ENCODE measurements around the gene ARHGEF5. TPM values are rescaled to one million over a fixed set of nuclear protein-coding genes. Genes with fewer than 3 reads are reported as not detected.

Gene ARHGEF5
- total RNA-seq, 1 experiment from 2014 or later: 9.5 TPM

- TF ChIP-seq EZH2 (IDR thresholded peaks at IDR 0.05; ENCODE audit: borderline replicate concordance, low read depth, low read length, poor library complexity, severe bottlenecking) (no peak), CTCF (conservative IDR thresholded peaks at IDR 0.05; ENCODE audit: low read depth, low read length) (no peak)
- peak; percentile 25 for DNase-seq (ENCODE audit: low spot score)
- ChIA-PET POLR2A (ENCODE audit: low non-redundant PET) (no interaction called here), CTCF (no interaction called here)
- Histone ChIP-seq H3K4me3 (ENCODE audit: low read depth, low read length, poor library complexity, severe bottlenecking) (no peak overlapping the region), H3K27ac (ENCODE audit: low read depth, low read length, poor library complexity, severe bottlenecking) (no peak overlapping the region), H3K27me3 (replicated peaks; ENCODE audit: insufficient read depth, low read depth, low read length, poor library complexity) (no peaks in the 10 kb centered on the region), H3K9me3 (ENCODE audit: low read depth, low read length, poor library complexity, severe bottlenecking) (no peaks in the 10 kb centered on the region), H3K4me1 (ENCODE audit: insufficient read depth, low read length, poor library complexity, severe bottlenecking) (no peaks in the 10 kb centered on the region), H3K36me3 (ENCODE audit: insufficient read depth, low read length, poor library complexity, severe bottlenecking) (no peaks in the 10 kb centered on the region)
- no TSS peak for BruUV-seq (replicated peaks)
- intact Hi-C loops (cut with micrococcal nuclease; ENCODE audit: unreplicated experiment): no loop called here
These were observed 31.5 kb downstream of the ARHGEF5 start for GRCh38 chr7:144386741-144387140.

DNA sequence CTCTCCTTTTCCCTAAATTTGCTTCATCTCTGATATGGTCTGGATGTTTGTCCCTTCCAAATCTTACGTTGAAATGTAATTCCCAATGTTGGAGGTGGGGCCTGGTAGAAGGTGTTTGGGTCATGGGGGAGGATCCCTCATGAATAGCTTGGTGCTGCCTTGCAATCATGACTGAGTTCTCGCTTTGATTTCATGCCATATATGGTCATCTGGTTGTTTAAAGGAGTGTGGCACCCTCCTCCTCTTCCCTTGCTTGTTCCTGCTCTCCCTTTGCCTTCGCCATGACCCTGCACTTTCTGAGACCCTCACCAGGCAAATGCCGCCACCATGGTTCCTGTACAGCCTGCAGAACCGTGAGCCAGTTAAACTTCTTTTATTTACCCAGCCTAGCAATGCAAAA, 33.7 kb downstream of the ARHGEF5 start:
- no peaks in the 10 kb centered on the region for H3K9me3 ChIP-seq (ENCODE audit: low read depth, low read length, poor library complexity, severe bottlenecking)
- H3K36me3 ChIP-seq (ENCODE audit: insufficient read depth, low read length, poor library complexity, severe bottlenecking): no peaks in the 10 kb centered on the region
- H3K27me3 ChIP-seq (replicated peaks; ENCODE audit: insufficient read depth, low read depth, low read length, poor library complexity): no peaks in the 10 kb centered on the region
- ChIA-PET CTCF (no interaction called here), POLR2A (ENCODE audit: low non-redundant PET) (no interaction called here)
- BruUV-seq (replicated peaks): no TSS peak
- no peak for TF ChIP-seq EZH2 (IDR thresholded peaks at IDR 0.05; ENCODE audit: borderline replicate concordance, low read depth, low read length, poor library complexity, severe bottlenecking)
- H3K4me1 ChIP-seq (ENCODE audit: insufficient read depth, low read length, poor library complexity, severe bottlenecking): no peaks in the 10 kb centered on the region
- H3K4me3 ChIP-seq (ENCODE audit: low read depth, low read length, poor library complexity, severe bottlenecking): no peak overlapping the region
- H3K27ac ChIP-seq (ENCODE audit: low read depth, low read length, poor library complexity, severe bottlenecking): no peak overlapping the region
- intact Hi-C loops (cut with micrococcal nuclease; ENCODE audit: unreplicated experiment): no loop called here
- DNase-seq (ENCODE audit: low spot score): no peak

DNA sequence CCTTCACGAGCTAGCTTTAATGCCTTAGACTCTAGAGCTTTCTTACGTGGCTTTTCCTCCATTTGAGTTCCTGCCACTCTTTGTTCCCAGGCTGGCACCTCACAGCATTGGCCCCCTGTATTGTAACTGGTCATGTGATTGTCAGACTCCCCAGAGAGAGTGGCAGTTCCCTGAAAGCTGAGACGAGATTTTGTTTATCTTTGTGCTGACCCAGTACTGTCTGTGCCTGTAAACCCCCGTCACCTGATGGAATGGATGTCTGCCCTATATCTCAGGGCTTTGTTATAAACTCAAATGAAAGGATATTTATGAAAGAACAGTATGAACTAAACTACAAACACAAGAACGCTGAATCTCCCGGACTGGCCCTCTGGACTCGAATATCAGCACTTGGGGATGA, 35.3 kb downstream of the ARHGEF5 start:
- no peak for DNase-seq (ENCODE audit: low spot score)
- CTCF ChIA-PET: no interaction called here
- POLR2A ChIA-PET (ENCODE audit: low non-redundant PET): no interaction called here
- Histone ChIP-seq H3K27me3 (replicated peaks; ENCODE audit: insufficient read depth, low read depth, low read length, poor library complexity) (no peaks in the 10 kb centered on the region), H3K4me1 (ENCODE audit: insufficient read depth, low read length, poor library complexity, severe bottlenecking) (no peaks in the 10 kb centered on the region), H3K9me3 (ENCODE audit: low read depth, low read length, poor library complexity, severe bottlenecking) (no peaks in the 10 kb centered on the region), H3K27ac (ENCODE audit: low read depth, low read length, poor library complexity, severe bottlenecking) (no peak overlapping the region), H3K36me3 (ENCODE audit: insufficient read depth, low read length, poor library complexity, severe bottlenecking) (no peaks in the 10 kb centered on the region), H3K4me3 (ENCODE audit: low read depth, low read length, poor library complexity, severe bottlenecking) (no peak overlapping the region)
- TF ChIP-seq CTCF (conservative IDR thresholded peaks at IDR 0.05; ENCODE audit: low read depth, low read length): no peak
- TF ChIP-seq EZH2 (IDR thresholded peaks at IDR 0.05; ENCODE audit: borderline replicate concordance, low read depth, low read length, poor library complexity, severe bottlenecking): no peak
- intact Hi-C loops (cut with micrococcal nuclease; ENCODE audit: unreplicated experiment): no loop called here
- no TSS peak for BruUV-seq (replicated peaks)

DNA sequence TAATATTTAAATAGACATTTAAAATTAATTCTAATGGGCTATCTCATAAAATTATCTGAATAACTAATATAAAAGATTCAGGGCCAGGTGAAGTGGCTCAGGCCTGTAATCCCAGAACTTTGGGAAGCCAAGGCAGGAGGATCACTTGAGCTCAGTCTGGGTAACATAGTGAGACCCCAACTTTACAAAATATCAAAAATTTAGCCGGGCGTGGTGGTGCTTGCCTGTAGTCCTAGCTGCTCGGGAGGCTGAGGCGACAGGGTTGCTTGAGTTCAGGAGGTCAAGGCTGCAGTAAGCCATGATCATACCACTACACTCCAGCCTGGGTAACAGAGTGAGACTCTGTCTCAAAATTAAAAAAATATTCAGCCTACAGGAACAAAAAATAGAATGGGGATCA, 35.8 kb downstream of the ARHGEF5 start:
- no TSS peak for BruUV-seq (replicated peaks)
- no peak for TF ChIP-seq CTCF (conservative IDR thresholded peaks at IDR 0.05; ENCODE audit: low read depth, low read length)
- TF ChIP-seq EZH2 (IDR thresholded peaks at IDR 0.05; ENCODE audit: borderline replicate concordance, low read depth, low read length, poor library complexity, severe bottlenecking): no peak
- DNase-seq (ENCODE audit: low spot score): no peak
- Histone ChIP-seq H3K4me1 (ENCODE audit: insufficient read depth, low read length, poor library complexity, severe bottlenecking) (no peaks in the 10 kb centered on the region), H3K4me3 (ENCODE audit: low read depth, low read length, poor library complexity, severe bottlenecking) (no peak overlapping the region), H3K27me3 (replicated peaks; ENCODE audit: insufficient read depth, low read depth, low read length, poor library complexity) (no peaks in the 10 kb centered on the region), H3K9me3 (ENCODE audit: low read depth, low read length, poor library complexity, severe bottlenecking) (no peaks in the 10 kb centered on the region), H3K36me3 (ENCODE audit: insufficient read depth, low read length, poor library complexity, severe bottlenecking) (no peaks in the 10 kb centered on the region), H3K27ac (ENCODE audit: low read depth, low read length, poor library complexity, severe bottlenecking) (no peak overlapping the region)
- ChIA-PET POLR2A (ENCODE audit: low non-redundant PET) (no interaction called here), CTCF (no interaction called here)
- intact Hi-C loops (cut with micrococcal nuclease; ENCODE audit: unreplicated experiment): no loop called here
